Upper lobe of right lung (tissue), 1 donor: ENCODE measurements around the gene ACBD3. TPM values are rescaled to one million over a fixed set of nuclear protein-coding genes. Genes with fewer than 3 reads are reported as not detected.
"Not testable (repeated sequence)": the region's sequence is repeated elsewhere in the genome, so short reads cannot be mapped to it uniquely, and the experiment has no call there.

Experiments
- ATAC-seq: fragments of 200-7000 bp; cut with Tn5 transposase; one replicate; pipeline ENCODE4 v1.9.1; 2020; ENCODE audit warnings: mild to moderate bottlenecking, moderate library complexity
- DNase-seq: peaks from one replicate; pipeline ENCODE4 v3.0.0-alpha.2; 2020
- H3K27ac ChIP-seq: fragments of 200-600 bp; one replicate; pipeline ENCODE4 v1.8.0; 2022
- H3K27me3 ChIP-seq: fragments of 200-600 bp; one replicate; pipeline ENCODE4 v1.8.0; 2022; ENCODE audit warnings: mild to moderate bottlenecking
- H3K36me3 ChIP-seq: fragments of 200-600 bp; one replicate; pipeline ENCODE4 v1.8.0; 2022
- H3K4me1 ChIP-seq: fragments of 200-600 bp; one replicate; pipeline ENCODE4 v1.8.0; 2022
- H3K4me3 ChIP-seq: fragments of 200-600 bp; one replicate; pipeline ENCODE4 v1.8.0; 2022; ENCODE audit warnings: mild to moderate bottlenecking
- H3K9me3 ChIP-seq: fragments of 200-600 bp; one replicate; pipeline ENCODE4 v1.8.0; 2022
- intact Hi-C: fragments of 100-400 bp; cut with DNase I; formaldehyde crosslinking; loops from one replicate; pipeline ENCODE4 v1.11.0; 2022
- total RNA-seq: library from RNA; stranded (reverse); fragmentation: NEBNext Ultra II Directional; extraction: Animal tissue kit (Norgen Biotek cat#: 25700); gene quantifications from one replicate; pipeline ENCODE4 v1.2.1, GENCODE V29; 2021
- TF ChIP-seq, protein P1 (sequence below): fragments of 200-600 bp; IDR thresholded peaks from one replicate; pipeline ENCODE4 v1.8.0; 2022; ENCODE audit warnings: antibody characterized with exemption
- donor health status: DM: no; HTN: yes; CAD: no; lungs with severe emphysema.

Gene ACBD3
- total RNA-seq, 1 donor from 2014 or later: 42.2 TPM

DNA sequence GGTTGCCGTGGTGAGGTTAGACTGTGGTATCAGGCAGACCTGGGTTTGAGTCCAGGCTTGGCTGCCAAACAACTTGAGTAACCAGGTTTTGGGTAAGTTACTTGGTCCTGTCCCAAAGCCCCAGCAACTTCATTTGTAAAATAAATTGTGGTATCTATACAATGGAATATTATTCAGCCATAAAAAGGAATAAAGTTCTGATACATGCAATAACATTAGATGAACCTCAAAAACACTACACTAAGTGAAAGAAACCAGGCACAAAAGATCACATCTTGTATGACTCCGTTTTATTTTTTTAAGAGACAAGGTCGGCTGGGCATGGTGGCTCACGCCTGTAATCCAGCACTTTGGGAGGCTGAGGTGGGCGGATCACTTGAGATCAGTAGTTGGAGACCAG lies 20.5 kb upstream of the ACBD3 start:
- no peak for ATAC-seq
- TF ChIP-seq, protein P1, sequence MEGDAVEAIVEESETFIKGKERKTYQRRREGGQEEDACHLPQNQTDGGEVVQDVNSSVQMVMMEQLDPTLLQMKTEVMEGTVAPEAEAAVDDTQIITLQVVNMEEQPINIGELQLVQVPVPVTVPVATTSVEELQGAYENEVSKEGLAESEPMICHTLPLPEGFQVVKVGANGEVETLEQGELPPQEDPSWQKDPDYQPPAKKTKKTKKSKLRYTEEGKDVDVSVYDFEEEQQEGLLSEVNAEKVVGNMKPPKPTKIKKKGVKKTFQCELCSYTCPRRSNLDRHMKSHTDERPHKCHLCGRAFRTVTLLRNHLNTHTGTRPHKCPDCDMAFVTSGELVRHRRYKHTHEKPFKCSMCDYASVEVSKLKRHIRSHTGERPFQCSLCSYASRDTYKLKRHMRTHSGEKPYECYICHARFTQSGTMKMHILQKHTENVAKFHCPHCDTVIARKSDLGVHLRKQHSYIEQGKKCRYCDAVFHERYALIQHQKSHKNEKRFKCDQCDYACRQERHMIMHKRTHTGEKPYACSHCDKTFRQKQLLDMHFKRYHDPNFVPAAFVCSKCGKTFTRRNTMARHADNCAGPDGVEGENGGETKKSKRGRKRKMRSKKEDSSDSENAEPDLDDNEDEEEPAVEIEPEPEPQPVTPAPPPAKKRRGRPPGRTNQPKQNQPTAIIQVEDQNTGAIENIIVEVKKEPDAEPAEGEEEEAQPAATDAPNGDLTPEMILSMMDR: no peak
- no peaks in the 10 kb centered on the region for H3K9me3 ChIP-seq

GRCh38 chr1:226204198-226204597 lies 17.7 kb upstream of the ACBD3 start:
- no peak overlapping the region for H3K27ac ChIP-seq
- no peaks in the 10 kb centered on the region for H3K36me3 ChIP-seq
- H3K4me1 ChIP-seq: no peaks in the 10 kb centered on the region
- TF ChIP-seq, protein P1: no peak
- H3K27me3 ChIP-seq: no peaks in the 10 kb centered on the region
- ATAC-seq (no peak), DNase-seq (no peak)
- no peaks in the 10 kb centered on the region for H3K9me3 ChIP-seq
- intact Hi-C loops: no loop called here
- no peak overlapping the region for H3K4me3 ChIP-seq

More for the DNA sequence above, 20.5 kb upstream of the ACBD3 start:
- H3K27me3 ChIP-seq: no peaks in the 10 kb centered on the region
- intact Hi-C loops: no loop called here
- no peak for DNase-seq
- H3K27ac ChIP-seq: no peak overlapping the region
- no peaks in the 10 kb centered on the region for H3K4me1 ChIP-seq
- H3K36me3 ChIP-seq: no peaks in the 10 kb centered on the region
- H3K4me3 ChIP-seq: no peak overlapping the region

GRCh38 chr1:226203655-226204054 lies 17.1 kb upstream of the ACBD3 start:
- intact Hi-C loops: no loop called here
- DNase-seq: no peak
- TF ChIP-seq, protein P1: no peak
- Histone ChIP-seq H3K4me3 (no peak overlapping the region), H3K4me1 (no peaks in the 10 kb centered on the region), H3K27me3 (no peaks in the 10 kb centered on the region), H3K9me3 (no peaks in the 10 kb centered on the region), H3K27ac (no peak overlapping the region), H3K36me3 (no peaks in the 10 kb centered on the region)
- no peak for ATAC-seq

DNA sequence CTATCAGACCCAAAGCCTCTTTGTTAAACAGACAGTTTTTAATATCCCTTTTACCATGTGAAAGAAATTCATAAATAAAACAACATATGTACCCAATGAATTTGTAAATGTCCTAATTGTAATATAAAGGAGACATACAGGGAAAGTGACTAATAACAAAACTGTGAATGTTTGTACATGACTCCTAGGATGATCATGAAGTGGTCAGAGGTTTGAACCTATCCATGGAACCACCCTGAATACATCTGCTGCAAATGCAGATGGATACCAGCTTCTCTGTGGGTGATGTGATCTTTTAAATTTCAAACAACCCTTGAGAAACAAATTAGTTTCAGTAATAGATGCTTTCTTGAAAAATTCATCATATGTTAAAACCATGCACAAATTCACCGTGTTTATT lies 16.7 kb upstream of the ACBD3 start:
- Histone ChIP-seq H3K36me3 (no peaks in the 10 kb centered on the region), H3K27ac (no peak overlapping the region), H3K4me1 (no peaks in the 10 kb centered on the region), H3K4me3 (no peak overlapping the region), H3K9me3 (no peaks in the 10 kb centered on the region), H3K27me3 (no peaks in the 10 kb centered on the region)
- TF ChIP-seq, protein P1: no peak
- DNase-seq: no peak
- no peak for ATAC-seq
- intact Hi-C loops: no loop called here

DNA sequence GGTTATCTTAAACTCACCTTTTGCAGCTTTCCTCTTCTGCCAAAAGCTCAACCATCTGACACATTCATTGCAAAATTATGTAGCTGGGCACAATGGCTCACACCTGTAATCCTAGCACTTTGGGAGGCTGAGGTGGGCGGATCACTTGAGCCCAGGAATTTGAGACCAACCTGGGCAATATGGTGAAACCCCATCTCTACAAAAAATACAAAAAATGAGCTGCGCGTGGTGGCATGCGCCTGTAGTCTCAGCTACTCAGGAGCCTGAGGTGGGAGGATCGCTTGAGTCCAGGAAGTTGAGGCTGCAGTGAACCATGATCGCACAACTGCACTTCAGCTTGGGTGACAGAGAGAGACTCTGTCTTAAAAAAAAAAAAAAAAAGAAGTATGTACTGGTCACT lies 16.1 kb upstream of the ACBD3 start:
- H3K36me3 ChIP-seq, ATAC-seq, DNase-seq, H3K9me3 ChIP-seq, H3K27ac ChIP-seq, H3K4me1 ChIP-seq, H3K4me3 ChIP-seq, H3K27me3 ChIP-seq, intact Hi-C loops: not testable (repeated sequence)

GRCh38 chr1:226202246-226202645 lies 15.7 kb upstream of the ACBD3 start:
- ATAC-seq: no peak

More at GRCh38 chr1:226202246-226202645, 15.7 kb upstream of the ACBD3 start:
- intact Hi-C loops: no loop called here
- DNase-seq: no peak
- Histone ChIP-seq H3K9me3 (no peaks in the 10 kb centered on the region), H3K4me1 (no peaks in the 10 kb centered on the region), H3K36me3 (no peaks in the 10 kb centered on the region), H3K27me3 (no peaks in the 10 kb centered on the region), H3K27ac (no peak overlapping the region), H3K4me3 (no peak overlapping the region)
- TF ChIP-seq, protein P1: no peak
